Measurements from ENCODE around the gene RSAD2. TPM values are rescaled to one million over a fixed set of nuclear protein-coding genes. Genes with fewer than 3 reads are reported as not detected.
"Not testable (repeated sequence)": the region's sequence is repeated elsewhere in the genome, so short reads cannot be mapped to it uniquely, and the experiment has no call there.

RSAD2 gene
- total RNA-seq, 1 donor from 2014 or later: 3.4 TPM

GRCh38 chr2:6932828-6933227, 55.3 kb downstream of the RSAD2 start:
- H3K4me1 Mint-ChIP-seq (ENCODE audit: unreplicated experiment): peaks cover 28% of the 10 kb centered on the region
- H3K36me3 Mint-ChIP-seq: peaks cover 10% of the 10 kb centered on the region
- H3K4me3 Mint-ChIP-seq: no peak overlapping the region
- no peaks in the 10 kb centered on the region for H3K9me3 Mint-ChIP-seq
- H3K27ac Mint-ChIP-seq: no peak overlapping the region
- no peak for TF ChIP-seq CTCF (conservative IDR thresholded peaks at IDR 0.05)
- no peaks in the 10 kb centered on the region for H3K27me3 Mint-ChIP-seq
- DNase-seq (ENCODE audit: extremely low spot score, unreplicated experiment): no peak

GRCh38 chr2:6933911-6934310, 56.3 kb downstream of the RSAD2 start:
- no peak for TF ChIP-seq CTCF (conservative IDR thresholded peaks at IDR 0.05)
- H3K27ac Mint-ChIP-seq: no peak overlapping the region
- peaks cover 10% of the 10 kb centered on the region for H3K36me3 Mint-ChIP-seq
- H3K4me1 Mint-ChIP-seq (ENCODE audit: unreplicated experiment): peaks cover 24% of the 10 kb centered on the region
- H3K27me3 Mint-ChIP-seq: no peaks in the 10 kb centered on the region
- no peaks in the 10 kb centered on the region for H3K9me3 Mint-ChIP-seq
- no peak overlapping the region for H3K4me3 Mint-ChIP-seq
- DNase-seq (ENCODE audit: extremely low spot score, unreplicated experiment): no peak

GRCh38 chr2:6934345-6934744, 56.8 kb downstream of the RSAD2 start:
- no peak overlapping the region for H3K4me3 Mint-ChIP-seq
- peaks cover 10% of the 10 kb centered on the region for H3K36me3 Mint-ChIP-seq
- no peak overlapping the region for H3K27ac Mint-ChIP-seq
- DNase-seq (ENCODE audit: extremely low spot score, unreplicated experiment): no peak
- H3K9me3 Mint-ChIP-seq: no peaks in the 10 kb centered on the region
- H3K4me1 Mint-ChIP-seq (ENCODE audit: unreplicated experiment): peaks cover 20% of the 10 kb centered on the region
- no peak for TF ChIP-seq CTCF (conservative IDR thresholded peaks at IDR 0.05)
- H3K27me3 Mint-ChIP-seq: no peaks in the 10 kb centered on the region

- H3K27ac Mint-ChIP-seq: no peak overlapping the region
- no peak overlapping the region for H3K4me3 Mint-ChIP-seq
- no peak for TF ChIP-seq CTCF (conservative IDR thresholded peaks at IDR 0.05)
- peaks cover 14% of the 10 kb centered on the region for H3K4me1 Mint-ChIP-seq (ENCODE audit: unreplicated experiment)
- peaks cover 10% of the 10 kb centered on the region for H3K36me3 Mint-ChIP-seq
- no peak for DNase-seq (ENCODE audit: extremely low spot score, unreplicated experiment)
- no peaks in the 10 kb centered on the region for H3K9me3 Mint-ChIP-seq
- H3K27me3 Mint-ChIP-seq: no peaks in the 10 kb centered on the region
Observed at GRCh38 chr2:6934758-6935651, 57.4 kb downstream of the RSAD2 start.

GRCh38 chr2:6935652-6936020, 58.1 kb downstream of the RSAD2 start:
- Mint-ChIP-seq H3K4me1 (ENCODE audit: unreplicated experiment) (peaks cover 14% of the 10 kb centered on the region), H3K36me3 (peaks cover 10% of the 10 kb centered on the region)
- not testable (repeated sequence) for H3K27ac Mint-ChIP-seq; H3K27me3 Mint-ChIP-seq; H3K9me3 Mint-ChIP-seq; DNase-seq (ENCODE audit: extremely low spot score, unreplicated experiment); H3K4me3 Mint-ChIP-seq

- no peaks in the 10 kb centered on the region for H3K27me3 Mint-ChIP-seq
- no peak for DNase-seq (ENCODE audit: extremely low spot score, unreplicated experiment)
- peaks cover 21% of the 10 kb centered on the region for H3K36me3 Mint-ChIP-seq
- H3K27ac Mint-ChIP-seq: no peak overlapping the region
- no peak for TF ChIP-seq CTCF (conservative IDR thresholded peaks at IDR 0.05)
- H3K4me1 Mint-ChIP-seq (ENCODE audit: unreplicated experiment): peaks cover 14% of the 10 kb centered on the region
- no peaks in the 10 kb centered on the region for H3K9me3 Mint-ChIP-seq
- H3K4me3 Mint-ChIP-seq: no peak overlapping the region
Observed at GRCh38 chr2:6937157-6937556, 59.6 kb downstream of the RSAD2 start.
